HG02938 (cell line): ENCODE results near the gene MPV17L2.
A peak's percentile ranks its signal among the peaks of the same experiment; 100 is the strongest.
"Not testable (repeated sequence)": the region's sequence is repeated elsewhere in the genome, so short reads cannot be mapped to it uniquely, and the experiment has no call there.

Experiments
- ATAC-seq: cut with Tn5 transposase; IDR thresholded peaks from one replicate; pipeline ENCODE4 v1.9.1; 2021; ENCODE audit warnings: mild to moderate bottlenecking, moderate library complexity; ENCODE audit not compliant: unreplicated experiment

The MPV17L2 gene

GRCh38 chr19:18185538-18185937, 7.5 kb upstream of the MPV17L2 start:
- no peak for ATAC-seq

- ATAC-seq = no peak
These were observed 2.7 kb upstream of the MPV17L2 start for GRCh38 chr19:18190278-18190677.

- no peak for ATAC-seq
These were observed 1.4 kb upstream of the MPV17L2 start for GRCh38 chr19:18191640-18192062.

GRCh38 chr19:18193388-18194180, 566 bp downstream of the MPV17L2 start:
- no peak for ATAC-seq

GRCh38 chr19:18194181-18194530, 1.1 kb downstream of the MPV17L2 start:
- no peak for ATAC-seq

- no peak for ATAC-seq
These were observed 1.7 kb downstream of the MPV17L2 start for GRCh38 chr19:18194554-18195238.

- ATAC-seq = no peak
These were observed 3.5 kb downstream of the MPV17L2 start for GRCh38 chr19:18196511-18196845.

- ATAC-seq = no peak
These were observed 4.3 kb downstream of the MPV17L2 start for GRCh38 chr19:18197306-18197705.

GRCh38 chr19:18197941-18198340, 4.9 kb downstream of the MPV17L2 start:
- ATAC-seq = no peak

GRCh38 chr19:18198374-18198773, 5.4 kb downstream of the MPV17L2 start:
- ATAC-seq = no peak

GRCh38 chr19:18202397-18202777, 9.4 kb downstream of the MPV17L2 start:
- ATAC-seq = no peak

- ATAC-seq = no peak
These were observed 9.9 kb downstream of the MPV17L2 start for GRCh38 chr19:18202778-18203407.

- no peak for ATAC-seq
These were observed 10.4 kb downstream of the MPV17L2 start for GRCh38 chr19:18203408-18203862.

GRCh38 chr19:18203863-18204393, 10.9 kb downstream of the MPV17L2 start, which contains the start of gene RAB3A:
RAB3A (minus strand) TSS chr19:18204042; CDS start chr19:18202740, 1,302 bp downstream.
- peak; percentile 88 for ATAC-seq

- peak; percentile 6 for ATAC-seq
These were observed 11.6 kb downstream of the MPV17L2 start for GRCh38 chr19:18204394-18205199.

GRCh38 chr19:18205200-18205892, 12.3 kb downstream of the MPV17L2 start:
- ATAC-seq = no peak

GRCh38 chr19:18206018-18206417, 13.0 kb downstream of the MPV17L2 start:
- ATAC-seq = no peak

- ATAC-seq = no peak
These were observed 15.3 kb downstream of the MPV17L2 start for GRCh38 chr19:18208098-18208951.

- ATAC-seq = not testable (repeated sequence)
These were observed 16.9 kb downstream of the MPV17L2 start for GRCh38 chr19:18209912-18210311.
